Measurements from ENCODE around the gene LILRA1.
"Not testable (repeated sequence)": the region's sequence is repeated elsewhere in the genome, so short reads cannot be mapped to it uniquely, and the experiment has no call there.

DNA sequence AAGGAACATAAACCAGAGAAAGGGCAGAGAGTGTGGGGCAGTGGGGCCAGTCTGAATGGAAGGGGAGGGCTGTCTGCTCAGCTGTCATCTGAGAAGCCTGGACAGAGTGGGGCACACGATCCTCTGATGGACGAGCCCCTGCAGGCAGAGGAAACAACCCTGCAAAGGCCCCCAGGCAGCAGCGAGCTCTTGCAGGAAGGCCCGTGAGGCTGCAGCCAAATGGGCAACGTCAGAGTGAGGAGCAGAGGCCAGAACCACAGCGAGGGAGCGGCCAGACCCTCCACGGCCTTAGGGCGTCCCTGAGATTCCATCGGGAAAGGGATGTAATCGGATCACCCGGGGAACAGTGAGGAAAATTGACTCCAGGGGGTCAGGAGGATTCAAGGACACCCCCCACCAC is 42.6 kb downstream of the LILRA1 start:
- not testable (repeated sequence) for TF ChIP-seq ZNF24 (IDR thresholded peaks at IDR 0.05); BRCA1 (CRISPR knock-in tag; IDR thresholded peaks at IDR 0.05); ZNF850 (CRISPR knock-in tag; conservative IDR thresholded peaks at IDR 0.05); ZNF501 (CRISPR knock-in tag; IDR thresholded peaks at IDR 0.05); XBP1 (CRISPR knock-in tag; IDR thresholded peaks at IDR 0.05); TAF1 (CRISPR knock-in tag; IDR thresholded peaks at IDR 0.05); ZSCAN21 (CRISPR knock-in tag; IDR thresholded peaks at IDR 0.05; ENCODE audit: borderline replicate concordance); KAT7 (CRISPR knock-in tag; IDR thresholded peaks at IDR 0.05; ENCODE audit: borderline replicate concordance); TRIM24 (CRISPR knock-in tag; IDR thresholded peaks at IDR 0.05); RBFOX2 (IDR thresholded peaks at IDR 0.05; ENCODE audit: low read depth, low read length); ZNF749 (CRISPR knock-in tag; IDR thresholded peaks at IDR 0.05; ENCODE audit: borderline replicate concordance)
- TF ChIP-seq, protein P1, sequence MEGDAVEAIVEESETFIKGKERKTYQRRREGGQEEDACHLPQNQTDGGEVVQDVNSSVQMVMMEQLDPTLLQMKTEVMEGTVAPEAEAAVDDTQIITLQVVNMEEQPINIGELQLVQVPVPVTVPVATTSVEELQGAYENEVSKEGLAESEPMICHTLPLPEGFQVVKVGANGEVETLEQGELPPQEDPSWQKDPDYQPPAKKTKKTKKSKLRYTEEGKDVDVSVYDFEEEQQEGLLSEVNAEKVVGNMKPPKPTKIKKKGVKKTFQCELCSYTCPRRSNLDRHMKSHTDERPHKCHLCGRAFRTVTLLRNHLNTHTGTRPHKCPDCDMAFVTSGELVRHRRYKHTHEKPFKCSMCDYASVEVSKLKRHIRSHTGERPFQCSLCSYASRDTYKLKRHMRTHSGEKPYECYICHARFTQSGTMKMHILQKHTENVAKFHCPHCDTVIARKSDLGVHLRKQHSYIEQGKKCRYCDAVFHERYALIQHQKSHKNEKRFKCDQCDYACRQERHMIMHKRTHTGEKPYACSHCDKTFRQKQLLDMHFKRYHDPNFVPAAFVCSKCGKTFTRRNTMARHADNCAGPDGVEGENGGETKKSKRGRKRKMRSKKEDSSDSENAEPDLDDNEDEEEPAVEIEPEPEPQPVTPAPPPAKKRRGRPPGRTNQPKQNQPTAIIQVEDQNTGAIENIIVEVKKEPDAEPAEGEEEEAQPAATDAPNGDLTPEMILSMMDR (CRISPR knock-in tag; IDR thresholded peaks at IDR 0.05), result not testable (repeated sequence)
- TF ChIP-seq, protein P2, sequence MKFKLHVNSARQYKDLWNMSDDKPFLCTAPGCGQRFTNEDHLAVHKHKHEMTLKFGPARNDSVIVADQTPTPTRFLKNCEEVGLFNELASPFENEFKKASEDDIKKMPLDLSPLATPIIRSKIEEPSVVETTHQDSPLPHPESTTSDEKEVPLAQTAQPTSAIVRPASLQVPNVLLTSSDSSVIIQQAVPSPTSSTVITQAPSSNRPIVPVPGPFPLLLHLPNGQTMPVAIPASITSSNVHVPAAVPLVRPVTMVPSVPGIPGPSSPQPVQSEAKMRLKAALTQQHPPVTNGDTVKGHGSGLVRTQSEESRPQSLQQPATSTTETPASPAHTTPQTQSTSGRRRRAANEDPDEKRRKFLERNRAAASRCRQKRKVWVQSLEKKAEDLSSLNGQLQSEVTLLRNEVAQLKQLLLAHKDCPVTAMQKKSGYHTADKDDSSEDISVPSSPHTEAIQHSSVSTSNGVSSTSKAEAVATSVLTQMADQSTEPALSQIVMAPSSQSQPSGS (CRISPR knock-in tag; IDR thresholded peaks at IDR 0.05), result not testable (repeated sequence)
- TF ChIP-seq, protein P3, sequence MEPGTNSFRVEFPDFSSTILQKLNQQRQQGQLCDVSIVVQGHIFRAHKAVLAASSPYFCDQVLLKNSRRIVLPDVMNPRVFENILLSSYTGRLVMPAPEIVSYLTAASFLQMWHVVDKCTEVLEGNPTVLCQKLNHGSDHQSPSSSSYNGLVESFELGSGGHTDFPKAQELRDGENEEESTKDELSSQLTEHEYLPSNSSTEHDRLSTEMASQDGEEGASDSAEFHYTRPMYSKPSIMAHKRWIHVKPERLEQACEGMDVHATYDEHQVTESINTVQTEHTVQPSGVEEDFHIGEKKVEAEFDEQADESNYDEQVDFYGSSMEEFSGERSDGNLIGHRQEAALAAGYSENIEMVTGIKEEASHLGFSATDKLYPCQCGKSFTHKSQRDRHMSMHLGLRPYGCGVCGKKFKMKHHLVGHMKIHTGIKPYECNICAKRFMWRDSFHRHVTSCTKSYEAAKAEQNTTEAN (CRISPR knock-in tag; conservative IDR thresholded peaks at IDR 0.05), result not testable (repeated sequence)

Data from HepG2 (cell line).